Placental epithelial cell (primary cell): ENCODE data around the gene PCGF5. TPM values are rescaled to one million over a fixed set of nuclear protein-coding genes. Genes with fewer than 3 reads are reported as not detected.

Source experiments
- total RNA-seq: library from RNA; depleted of rRNA; stranded (reverse); fragments of >200 nt; gene quantifications from 2 replicates; pipeline ENCODE4 v1.2.3, GENCODE V29; 2012

The PCGF5 gene
- 7.7 and 9.8 TPM in 2 replicates for total RNA-seq

GRCh38 chr10:91220194-91220953 lies at the start of gene PCGF5:
TSS of gene PCGF5 (plus strand) at chr10:91220663. CDS start at chr10:91222872, 2,209 bp downstream.

Other genes starting within 250 kb of the PCGF5 start
- 5.1 and 7.5 TPM in 2 replicates for gene HECTD2, start 189.7 kb downstream of the PCGF5 start, total RNA-seq